Measurements from ENCODE around the gene CYP46A1.

The CYP46A1 gene

GRCh38 chr14:99698236-99698635, 14.1 kb downstream of the CYP46A1 start:
- Histone ChIP-seq H3K36me3 (ENCODE audit: insufficient read depth, low read length) (no peaks in the 10 kb centered on the region), H3K4me2 (ENCODE audit: low read length) (no peak overlapping the region), H3K27me3 (ENCODE audit: control insufficient read depth, insufficient read depth, low read length) (peaks cover 33% of the 10 kb centered on the region), H3K4me3 (ENCODE audit: low read length) (no peak overlapping the region), H3K4me1 (ENCODE audit: control insufficient read depth, insufficient read depth, low read length) (no peaks in the 10 kb centered on the region), H3K9me3 (replicated peaks; ENCODE audit: low read length) (peaks cover 5% of the 10 kb centered on the region), H3K9ac (ENCODE audit: low read depth, low read length) (no peak overlapping the region)

- Histone ChIP-seq H3K36me3 (ENCODE audit: insufficient read depth, low read length) (no peaks in the 10 kb centered on the region), H3K9me3 (replicated peaks; ENCODE audit: low read length) (peaks cover 9% of the 10 kb centered on the region), H3K9ac (ENCODE audit: low read depth, low read length) (no peak overlapping the region), H3K27me3 (ENCODE audit: control insufficient read depth, insufficient read depth, low read length) (peaks cover 33% of the 10 kb centered on the region), H3K4me2 (ENCODE audit: low read length) (no peak overlapping the region), H3K4me3 (ENCODE audit: low read length) (no peak overlapping the region), H3K4me1 (ENCODE audit: control insufficient read depth, insufficient read depth, low read length) (no peaks in the 10 kb centered on the region)
Measured at GRCh38 chr14:99698642-99699041, 14.5 kb downstream of the CYP46A1 start.

GRCh38 chr14:99699085-99699760, 15.1 kb downstream of the CYP46A1 start:
- Histone ChIP-seq H3K27me3 (ENCODE audit: control insufficient read depth, insufficient read depth, low read length) (peaks cover 29% of the 10 kb centered on the region), H3K4me1 (ENCODE audit: control insufficient read depth, insufficient read depth, low read length) (no peaks in the 10 kb centered on the region), H3K4me2 (ENCODE audit: low read length) (no peak overlapping the region), H3K9me3 (replicated peaks; ENCODE audit: low read length) (peaks cover 11% of the 10 kb centered on the region), H3K4me3 (ENCODE audit: low read length) (no peak overlapping the region), H3K9ac (ENCODE audit: low read depth, low read length) (no peak overlapping the region), H3K36me3 (ENCODE audit: insufficient read depth, low read length) (no peaks in the 10 kb centered on the region)

- Histone ChIP-seq H3K4me3 (ENCODE audit: low read length) (no peak overlapping the region), H3K4me1 (ENCODE audit: control insufficient read depth, insufficient read depth, low read length) (no peaks in the 10 kb centered on the region), H3K4me2 (ENCODE audit: low read length) (no peak overlapping the region), H3K27me3 (ENCODE audit: control insufficient read depth, insufficient read depth, low read length) (peaks cover 29% of the 10 kb centered on the region), H3K9ac (ENCODE audit: low read depth, low read length) (no peak overlapping the region), H3K36me3 (ENCODE audit: insufficient read depth, low read length) (no peaks in the 10 kb centered on the region), H3K9me3 (replicated peaks; ENCODE audit: low read length) (peaks cover 11% of the 10 kb centered on the region)
Measured at GRCh38 chr14:99699861-99700260, 15.8 kb downstream of the CYP46A1 start.

- Histone ChIP-seq H3K9me3 (replicated peaks; ENCODE audit: low read length) (peaks cover 11% of the 10 kb centered on the region), H3K4me3 (ENCODE audit: low read length) (no peak overlapping the region), H3K27me3 (ENCODE audit: control insufficient read depth, insufficient read depth, low read length) (peaks cover 29% of the 10 kb centered on the region), H3K4me2 (ENCODE audit: low read length) (no peak overlapping the region), H3K4me1 (ENCODE audit: control insufficient read depth, insufficient read depth, low read length) (no peaks in the 10 kb centered on the region), H3K36me3 (ENCODE audit: insufficient read depth, low read length) (no peaks in the 10 kb centered on the region), H3K9ac (ENCODE audit: low read depth, low read length) (no peak overlapping the region)
Measured at GRCh38 chr14:99700379-99700778, 16.3 kb downstream of the CYP46A1 start.

GRCh38 chr14:99701260-99701659, 17.2 kb downstream of the CYP46A1 start:
- Histone ChIP-seq H3K27me3 (ENCODE audit: control insufficient read depth, insufficient read depth, low read length) (peaks cover 24% of the 10 kb centered on the region), H3K9me3 (replicated peaks; ENCODE audit: low read length) (peaks cover 11% of the 10 kb centered on the region), H3K4me2 (ENCODE audit: low read length) (no peak overlapping the region), H3K36me3 (ENCODE audit: insufficient read depth, low read length) (no peaks in the 10 kb centered on the region), H3K9ac (ENCODE audit: low read depth, low read length) (no peak overlapping the region), H3K4me3 (ENCODE audit: low read length) (no peak overlapping the region), H3K4me1 (ENCODE audit: control insufficient read depth, insufficient read depth, low read length) (no peaks in the 10 kb centered on the region)

- Histone ChIP-seq H3K4me2 (ENCODE audit: low read length) (no peak overlapping the region), H3K9ac (ENCODE audit: low read depth, low read length) (no peak overlapping the region), H3K27me3 (ENCODE audit: control insufficient read depth, insufficient read depth, low read length) (peaks cover 16% of the 10 kb centered on the region), H3K4me3 (ENCODE audit: low read length) (no peak overlapping the region), H3K9me3 (replicated peaks; ENCODE audit: low read length) (peaks cover 11% of the 10 kb centered on the region), H3K36me3 (ENCODE audit: insufficient read depth, low read length) (no peaks in the 10 kb centered on the region), H3K4me1 (ENCODE audit: control insufficient read depth, insufficient read depth, low read length) (no peaks in the 10 kb centered on the region)
Measured at GRCh38 chr14:99702115-99702514, 18.0 kb downstream of the CYP46A1 start.

GRCh38 chr14:99703381-99703780, 19.3 kb downstream of the CYP46A1 start:
- no peak overlapping the region for H3K4me3 ChIP-seq (ENCODE audit: low read length)
- peaks cover 11% of the 10 kb centered on the region for H3K9me3 ChIP-seq (replicated peaks; ENCODE audit: low read length)
- H3K9ac ChIP-seq (ENCODE audit: low read depth, low read length), result no peak overlapping the region
- peaks cover 4% of the 10 kb centered on the region for H3K27me3 ChIP-seq (ENCODE audit: control insufficient read depth, insufficient read depth, low read length)
- H3K36me3 ChIP-seq (ENCODE audit: insufficient read depth, low read length), result no peaks in the 10 kb centered on the region
- no peaks in the 10 kb centered on the region for H3K4me1 ChIP-seq (ENCODE audit: control insufficient read depth, insufficient read depth, low read length)
- H3K4me2 ChIP-seq (ENCODE audit: low read length), result no peak overlapping the region

GRCh38 chr14:99704037-99704436, 19.9 kb downstream of the CYP46A1 start:
- no peak overlapping the region for H3K4me3 ChIP-seq (ENCODE audit: low read length)
- peaks cover 4% of the 10 kb centered on the region for H3K27me3 ChIP-seq (ENCODE audit: control insufficient read depth, insufficient read depth, low read length)
- no peaks in the 10 kb centered on the region for H3K36me3 ChIP-seq (ENCODE audit: insufficient read depth, low read length)
- H3K4me1 ChIP-seq (ENCODE audit: control insufficient read depth, insufficient read depth, low read length), result no peaks in the 10 kb centered on the region
- no peak overlapping the region for H3K4me2 ChIP-seq (ENCODE audit: low read length)
- H3K9me3 ChIP-seq (replicated peaks; ENCODE audit: low read length), result peaks cover 11% of the 10 kb centered on the region
- no peak overlapping the region for H3K9ac ChIP-seq (ENCODE audit: low read depth, low read length)

- H3K9ac ChIP-seq (ENCODE audit: low read depth, low read length), result no peak overlapping the region
- peaks cover 11% of the 10 kb centered on the region for H3K9me3 ChIP-seq (replicated peaks; ENCODE audit: low read length)
- H3K36me3 ChIP-seq (ENCODE audit: insufficient read depth, low read length), result no peaks in the 10 kb centered on the region
- peaks cover 25% of the 10 kb centered on the region for H3K27me3 ChIP-seq (ENCODE audit: control insufficient read depth, insufficient read depth, low read length)
- no peaks in the 10 kb centered on the region for H3K4me1 ChIP-seq (ENCODE audit: control insufficient read depth, insufficient read depth, low read length)
- no peak overlapping the region for H3K4me3 ChIP-seq (ENCODE audit: low read length)
- H3K4me2 ChIP-seq (ENCODE audit: low read length), result no peak overlapping the region
Measured at GRCh38 chr14:99706107-99706900, 22.2 kb downstream of the CYP46A1 start.

- Histone ChIP-seq H3K4me1 (ENCODE audit: control insufficient read depth, insufficient read depth, low read length) (no peaks in the 10 kb centered on the region), H3K36me3 (ENCODE audit: insufficient read depth, low read length) (no peaks in the 10 kb centered on the region), H3K9me3 (replicated peaks; ENCODE audit: low read length) (peaks cover 11% of the 10 kb centered on the region), H3K4me2 (ENCODE audit: low read length) (no peak overlapping the region), H3K27me3 (ENCODE audit: control insufficient read depth, insufficient read depth, low read length) (peaks cover 33% of the 10 kb centered on the region), H3K9ac (ENCODE audit: low read depth, low read length) (no peak overlapping the region), H3K4me3 (ENCODE audit: low read length) (no peak overlapping the region)
Measured at GRCh38 chr14:99707420-99707819, 23.3 kb downstream of the CYP46A1 start.

GRCh38 chr14:99707921-99708320, 23.8 kb downstream of the CYP46A1 start:
- no peak overlapping the region for H3K4me2 ChIP-seq (ENCODE audit: low read length)
- no peak overlapping the region for H3K4me3 ChIP-seq (ENCODE audit: low read length)
- H3K36me3 ChIP-seq (ENCODE audit: insufficient read depth, low read length), result no peaks in the 10 kb centered on the region
- no peaks in the 10 kb centered on the region for H3K4me1 ChIP-seq (ENCODE audit: control insufficient read depth, insufficient read depth, low read length)
- H3K27me3 ChIP-seq (ENCODE audit: control insufficient read depth, insufficient read depth, low read length), result peaks cover 33% of the 10 kb centered on the region
- peaks cover 9% of the 10 kb centered on the region for H3K9me3 ChIP-seq (replicated peaks; ENCODE audit: low read length)
- no peak overlapping the region for H3K9ac ChIP-seq (ENCODE audit: low read depth, low read length)

Measured in skeletal muscle satellite cell (primary cell).